22Rv1 (cell line): ENCODE data around the gene WNT4.

ENCODE experiments used
- H3K27ac ChIP-seq: fragments of 450-650 bp; 2 replicates; pipeline ENCODE4 v1.5.1; 2017
- ZFX ChIP-seq: fragments of 450-650 bp; IDR thresholded peaks from 2 replicates; pipeline ENCODE4 v1.6.1; 2017; ENCODE audit warnings: antibody characterized with exemption, borderline replicate concordance
- TF ChIP-seq, protein P1 (sequence below): fragments of 450-650 bp; IDR thresholded peaks from 2 replicates; pipeline ENCODE4 v1.5.1; 2017; ENCODE audit warnings: mild to moderate bottlenecking

The WNT4 gene

DNA sequence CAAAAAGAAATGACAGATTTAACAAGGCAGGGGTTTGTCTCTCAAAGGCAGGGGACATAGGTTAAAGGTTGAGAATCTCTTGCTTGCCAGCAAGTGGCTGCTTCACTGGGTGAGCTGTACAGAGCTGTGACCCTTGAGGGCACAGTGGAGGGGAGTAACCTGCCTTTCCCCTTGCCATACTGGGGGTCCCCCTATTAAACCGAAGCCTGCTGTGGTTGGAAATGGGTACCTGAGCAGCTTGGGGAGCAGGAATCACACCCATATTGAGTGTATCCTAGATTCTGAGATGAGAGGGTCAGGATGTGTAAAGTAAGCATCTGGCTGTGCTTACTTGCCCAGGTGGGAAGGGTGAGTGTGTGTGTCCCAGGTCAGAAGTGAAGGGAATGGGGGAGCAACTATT lies 31.8 kb downstream of the WNT4 start:
- TF ChIP-seq, protein P1, sequence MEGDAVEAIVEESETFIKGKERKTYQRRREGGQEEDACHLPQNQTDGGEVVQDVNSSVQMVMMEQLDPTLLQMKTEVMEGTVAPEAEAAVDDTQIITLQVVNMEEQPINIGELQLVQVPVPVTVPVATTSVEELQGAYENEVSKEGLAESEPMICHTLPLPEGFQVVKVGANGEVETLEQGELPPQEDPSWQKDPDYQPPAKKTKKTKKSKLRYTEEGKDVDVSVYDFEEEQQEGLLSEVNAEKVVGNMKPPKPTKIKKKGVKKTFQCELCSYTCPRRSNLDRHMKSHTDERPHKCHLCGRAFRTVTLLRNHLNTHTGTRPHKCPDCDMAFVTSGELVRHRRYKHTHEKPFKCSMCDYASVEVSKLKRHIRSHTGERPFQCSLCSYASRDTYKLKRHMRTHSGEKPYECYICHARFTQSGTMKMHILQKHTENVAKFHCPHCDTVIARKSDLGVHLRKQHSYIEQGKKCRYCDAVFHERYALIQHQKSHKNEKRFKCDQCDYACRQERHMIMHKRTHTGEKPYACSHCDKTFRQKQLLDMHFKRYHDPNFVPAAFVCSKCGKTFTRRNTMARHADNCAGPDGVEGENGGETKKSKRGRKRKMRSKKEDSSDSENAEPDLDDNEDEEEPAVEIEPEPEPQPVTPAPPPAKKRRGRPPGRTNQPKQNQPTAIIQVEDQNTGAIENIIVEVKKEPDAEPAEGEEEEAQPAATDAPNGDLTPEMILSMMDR: no peak
- no peak for TF ChIP-seq ZFX
- H3K27ac ChIP-seq: no peak overlapping the region

DNA sequence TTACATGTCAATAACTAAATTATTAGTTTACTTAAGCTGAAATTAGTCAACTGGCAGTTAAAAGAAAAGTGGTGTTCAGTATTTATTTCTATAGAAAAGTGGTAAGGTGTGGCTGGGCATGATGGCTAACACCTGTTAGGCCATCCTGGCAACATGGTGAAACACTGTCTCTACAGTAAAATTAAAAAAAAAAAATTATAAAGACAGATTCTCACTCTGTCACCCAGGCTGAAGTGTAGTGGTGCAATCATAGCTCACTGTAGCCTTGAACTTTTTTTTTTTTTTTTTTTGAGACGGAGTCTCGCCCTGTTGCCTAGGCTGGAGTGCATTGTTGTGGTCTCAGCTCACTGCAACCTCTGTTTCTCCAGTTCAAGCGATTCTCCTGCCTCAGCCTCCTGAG lies 32.9 kb downstream of the WNT4 start:
- no peak for TF ChIP-seq ZFX
- TF ChIP-seq, protein P1: no peak
- H3K27ac ChIP-seq: no peak overlapping the region

DNA sequence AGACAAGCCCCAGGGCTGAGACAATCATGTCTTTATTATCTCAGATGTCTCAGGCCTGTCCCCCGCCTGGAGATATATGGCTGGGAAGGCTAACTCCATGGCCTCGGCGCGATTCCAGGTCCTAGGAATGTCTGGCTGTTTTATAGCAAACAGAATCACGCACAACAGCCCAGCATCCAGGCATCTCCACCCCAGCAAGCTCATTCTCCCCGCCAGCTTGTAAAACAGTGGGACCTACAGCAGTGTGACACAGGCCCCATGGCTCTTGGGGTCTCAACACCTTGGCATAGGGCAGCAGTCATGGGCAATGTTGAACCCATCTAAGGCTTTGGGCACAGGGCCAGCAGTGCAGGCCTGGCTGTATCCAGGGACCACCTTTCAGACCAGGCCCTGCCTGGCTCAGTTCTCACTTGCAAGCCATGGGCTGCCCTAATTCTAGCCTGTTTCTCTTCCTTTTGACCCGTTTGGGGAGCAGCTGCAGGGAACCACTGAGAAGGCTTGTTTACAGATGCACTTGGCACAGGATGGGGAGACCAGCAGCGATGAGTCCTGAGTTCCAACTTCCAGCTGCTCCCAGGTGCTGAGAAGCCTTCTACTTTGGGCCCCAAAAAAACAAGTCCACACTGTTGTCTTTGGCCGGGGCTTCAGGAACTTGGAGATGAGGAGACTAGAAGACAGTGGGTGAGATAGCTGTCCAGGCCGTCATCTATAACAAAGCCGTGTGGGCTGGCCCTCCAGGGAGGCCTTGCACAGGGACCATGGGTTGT lies 34.4 kb downstream of the WNT4 start:
- TF ChIP-seq, protein P1: no peak
- TF ChIP-seq ZFX: no peak
- H3K27ac ChIP-seq: no peak overlapping the region

- TF ChIP-seq, protein P1: no peak
- TF ChIP-seq ZFX: no peak
- no peak overlapping the region for H3K27ac ChIP-seq
These were observed 35.8 kb downstream of the WNT4 start for GRCh38 chr1:22107126-22107525.

GRCh38 chr1:22105611-22106207 lies 37.2 kb downstream of the WNT4 start:
- TF ChIP-seq, protein P1: peak; percentile 88
- TF ChIP-seq ZFX: no peak
- no peak overlapping the region for H3K27ac ChIP-seq

GRCh38 chr1:22104865-22105437 lies 37.9 kb downstream of the WNT4 start:
- TF ChIP-seq, protein P1: no peak
- no peak for TF ChIP-seq ZFX
- no peak overlapping the region for H3K27ac ChIP-seq

- H3K27ac ChIP-seq: no peak overlapping the region
- TF ChIP-seq, protein P1: no peak
- no peak for TF ChIP-seq ZFX
These were observed 38.8 kb downstream of the WNT4 start for GRCh38 chr1:22104094-22104493.
